GM18909 (cell line): ENCODE results near the gene MRGPRD.

Experiments used
- ATAC-seq: cut with Tn5 transposase; IDR thresholded peaks from one replicate; pipeline ENCODE4 v1.9.1; 2021; ENCODE audit warnings: mild to moderate bottlenecking; ENCODE audit not compliant: unreplicated experiment, poor library complexity

MRGPRD gene

GRCh38 chr11:68950762-68951161 lies 30.0 kb downstream of the MRGPRD start:
- no peak for ATAC-seq

DNA sequence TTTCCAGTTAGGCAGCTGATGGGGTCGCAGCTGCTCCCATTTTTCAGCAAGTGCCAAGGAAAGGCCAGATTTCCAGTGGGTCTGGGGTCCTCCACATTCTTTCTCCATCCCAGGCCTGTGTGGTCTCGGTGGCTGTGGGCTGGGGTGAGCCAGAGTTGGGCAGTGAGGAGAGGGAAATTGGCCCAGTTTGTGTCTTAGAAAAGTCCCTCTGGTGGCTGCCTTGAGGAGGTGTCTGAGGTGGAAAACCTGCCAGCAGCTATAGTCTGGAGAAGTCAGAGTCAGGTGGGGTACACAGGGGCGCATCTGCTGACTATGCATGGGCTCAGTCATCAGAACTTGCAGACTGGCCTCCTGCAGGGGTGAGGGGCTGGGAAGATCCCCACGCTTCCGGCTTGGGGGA lies 30.5 kb downstream of the MRGPRD start:
- ATAC-seq: no peak

DNA sequence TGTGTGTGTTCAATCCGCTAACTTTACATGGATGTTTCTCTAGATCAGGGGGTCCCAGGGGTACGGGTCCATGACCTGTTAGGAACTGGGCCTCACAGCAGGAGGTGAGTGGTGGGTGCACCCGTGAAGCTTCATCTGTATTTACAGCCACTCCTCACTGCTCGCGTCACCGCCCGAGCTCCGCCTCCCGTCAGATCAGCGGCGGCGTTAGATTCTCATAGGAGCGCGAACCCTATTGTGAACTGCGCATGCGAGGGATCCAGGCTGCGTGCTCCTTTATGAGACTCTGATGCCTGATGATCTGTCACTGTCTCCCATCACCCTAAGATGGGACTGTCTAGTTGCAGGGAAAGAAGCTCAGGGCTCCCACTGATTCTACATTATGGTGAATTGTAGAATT lies 31.9 kb downstream of the MRGPRD start:
- no peak for ATAC-seq

DNA sequence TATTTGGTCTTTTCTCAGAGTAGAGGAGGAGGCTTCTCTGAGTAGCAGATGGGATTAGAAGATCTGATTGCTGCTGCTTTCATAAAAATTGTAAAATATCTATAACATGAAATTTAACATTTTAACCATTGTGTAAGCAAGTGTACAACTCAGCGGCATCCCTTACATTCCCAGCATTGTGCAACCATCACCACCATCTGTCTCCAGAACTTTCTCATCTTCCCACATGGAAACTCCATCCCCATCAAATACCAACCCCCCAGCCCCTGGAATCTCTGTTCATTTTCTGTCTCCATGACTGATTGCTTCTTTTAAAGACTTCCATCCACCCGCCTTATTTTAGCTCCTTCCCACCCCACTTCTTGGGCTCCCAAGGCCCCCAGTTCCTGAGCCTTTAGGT lies 32.3 kb downstream of the MRGPRD start:
- no peak for ATAC-seq

DNA sequence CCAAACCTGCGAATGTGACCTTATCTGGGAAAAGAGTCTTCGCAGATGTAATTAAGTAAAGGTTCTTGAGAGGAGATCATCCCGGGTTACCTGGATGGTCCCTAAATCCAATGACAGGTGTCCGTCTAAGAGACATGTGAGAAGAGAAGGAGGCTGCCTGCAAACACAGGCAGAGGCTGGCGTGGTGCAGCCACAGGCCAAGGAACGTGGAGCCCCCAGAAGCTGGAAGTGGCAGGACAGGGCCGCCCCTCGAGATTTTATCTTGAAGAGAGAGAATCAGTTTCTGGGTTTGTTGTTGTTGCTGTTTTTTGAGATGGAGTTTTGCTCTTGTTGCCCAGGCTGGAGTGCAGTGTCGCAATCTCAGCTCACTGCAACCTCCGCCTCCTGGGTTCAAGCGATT lies 33.6 kb downstream of the MRGPRD start:
- ATAC-seq: no peak

GRCh38 chr11:68946416-68947090 lies 34.2 kb downstream of the MRGPRD start:
- no peak for ATAC-seq

- no peak for ATAC-seq
Measured at GRCh38 chr11:68942751-68943271, 38.0 kb downstream of the MRGPRD start.

GRCh38 chr11:68942095-68942620 lies 38.6 kb downstream of the MRGPRD start:
- no peak for ATAC-seq

- no peak for ATAC-seq
Measured at GRCh38 chr11:68941324-68942094, 39.3 kb downstream of the MRGPRD start.

DNA sequence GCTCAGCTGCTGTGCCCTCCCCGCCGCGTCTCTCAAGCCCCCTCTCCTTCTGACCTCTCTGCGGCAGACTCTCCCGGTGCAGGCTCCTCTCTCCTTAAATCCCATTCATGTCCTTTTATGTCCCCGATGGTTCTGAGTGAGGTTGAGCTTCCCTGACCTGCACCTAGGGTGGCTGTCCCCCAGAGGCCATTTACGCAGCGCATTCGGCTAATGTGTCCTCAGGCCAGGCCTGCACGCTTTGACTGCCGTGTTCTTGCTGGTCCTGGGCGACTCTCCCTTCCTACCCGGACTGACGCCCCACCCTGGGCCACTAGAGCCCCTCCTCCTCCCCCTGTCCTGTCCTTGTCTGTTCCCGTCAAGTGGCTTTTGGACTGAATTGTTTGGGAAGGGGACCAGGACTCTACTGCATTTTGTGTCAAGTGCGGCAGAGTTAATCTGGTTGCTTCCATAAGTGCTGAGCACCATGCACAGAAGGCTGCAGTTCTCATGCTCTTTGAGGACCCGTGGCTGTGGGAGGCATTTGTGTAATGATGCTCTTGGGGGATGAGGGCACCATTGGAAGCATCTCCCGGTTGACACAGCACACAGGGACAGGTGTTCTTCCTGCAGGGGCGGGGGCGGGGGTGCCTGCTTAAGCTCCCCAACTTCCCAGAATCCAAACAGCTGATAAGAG lies 40.0 kb downstream of the MRGPRD start:
- no peak for ATAC-seq

DNA sequence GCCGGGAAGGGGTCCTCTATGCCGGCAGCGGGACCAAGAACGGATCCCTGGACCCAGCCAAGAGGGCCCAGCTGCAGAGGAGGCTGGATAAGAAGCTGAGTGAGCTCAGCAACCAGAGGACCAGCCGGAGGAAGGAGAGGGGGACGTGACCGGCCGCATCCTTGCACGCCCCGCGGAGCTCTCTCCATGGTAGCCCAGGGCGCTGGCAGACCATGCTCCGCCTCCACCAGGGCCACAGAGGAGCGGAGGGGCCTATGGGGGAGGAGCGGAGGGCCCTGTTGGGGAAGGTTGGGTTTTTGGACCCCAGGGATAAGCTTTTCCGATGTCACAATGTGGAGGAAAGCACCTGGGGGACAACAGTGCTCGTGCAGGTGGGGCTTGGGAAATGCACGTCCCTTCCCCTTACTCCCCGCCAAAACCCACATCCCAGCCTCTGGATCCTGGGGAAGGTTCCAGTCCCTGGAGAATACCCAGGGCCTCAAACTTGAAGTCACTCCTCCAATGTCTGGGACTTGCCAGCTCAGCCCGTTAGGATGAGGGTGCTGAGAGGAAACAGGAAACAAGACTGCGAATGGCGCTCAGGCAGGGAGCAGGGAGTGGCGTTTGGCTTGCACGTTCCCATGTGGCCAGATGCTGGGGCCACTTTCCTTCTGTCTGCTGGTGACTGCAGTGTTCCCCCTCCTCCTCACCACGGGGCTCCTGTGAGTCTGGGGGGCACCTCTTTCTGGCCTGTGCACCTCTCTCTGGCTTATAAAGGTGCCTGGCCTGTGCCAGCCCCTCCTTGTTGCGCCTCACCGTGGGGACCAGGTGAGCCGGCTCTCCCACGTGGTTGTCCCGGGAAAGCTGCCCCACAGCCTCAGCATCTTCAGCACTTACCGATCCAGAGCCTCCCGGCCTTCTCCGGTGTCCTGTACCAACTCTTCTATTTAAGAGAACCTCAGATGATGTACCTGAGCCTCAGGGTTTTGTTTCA lies 40.9 kb downstream of the MRGPRD start:
- ATAC-seq: no peak

GRCh38 chr11:68938816-68939582 lies 41.8 kb downstream of the MRGPRD start:
- ATAC-seq: no peak

- ATAC-seq: no peak
Measured at GRCh38 chr11:68938088-68938487, 42.7 kb downstream of the MRGPRD start.

DNA sequence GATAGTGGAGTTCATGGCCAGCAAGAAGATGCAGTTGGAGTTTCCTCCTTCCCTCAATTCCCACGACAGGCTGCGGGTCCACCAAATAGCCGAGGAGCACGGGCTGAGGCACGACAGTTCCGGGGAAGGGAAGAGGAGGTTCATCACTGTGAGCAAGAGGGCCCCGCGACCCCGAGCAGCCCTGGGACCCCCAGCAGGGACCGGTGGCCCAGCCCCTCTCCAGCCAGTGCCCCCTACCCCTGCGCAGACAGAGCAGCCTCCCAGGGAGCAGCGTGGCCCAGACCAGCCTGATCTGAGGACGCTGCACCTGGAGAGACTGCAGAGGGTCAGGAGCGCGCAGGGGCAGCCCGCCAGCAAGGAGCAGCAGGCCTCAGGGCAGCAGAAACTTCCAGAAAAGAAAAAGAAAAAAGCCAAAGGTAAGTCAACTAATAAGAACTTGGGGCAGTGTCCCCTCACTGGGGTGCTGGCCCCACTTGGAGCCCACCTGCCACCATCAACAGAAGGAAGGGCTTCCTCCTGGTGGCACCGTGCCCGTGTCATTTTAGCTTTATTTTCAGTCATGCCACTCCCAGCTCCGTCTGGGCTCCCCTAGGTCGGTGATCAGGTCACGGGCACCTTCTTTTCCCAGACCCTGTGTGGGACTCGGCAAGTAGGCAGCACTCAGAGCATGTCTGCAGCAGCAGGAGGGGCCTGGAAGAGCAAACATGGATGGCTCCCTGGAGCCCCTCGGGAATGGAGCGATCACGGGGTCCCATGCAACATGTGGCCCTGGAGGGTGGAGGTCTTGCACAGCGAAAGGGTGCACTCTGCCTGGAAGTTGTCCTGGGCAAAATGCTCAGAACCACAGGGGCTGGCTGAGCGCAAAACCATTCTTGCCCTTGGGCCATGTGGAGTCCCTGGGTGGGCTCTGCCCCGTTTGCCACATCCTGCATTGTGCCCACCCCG lies 43.8 kb downstream of the MRGPRD start:
- no peak for ATAC-seq

DNA sequence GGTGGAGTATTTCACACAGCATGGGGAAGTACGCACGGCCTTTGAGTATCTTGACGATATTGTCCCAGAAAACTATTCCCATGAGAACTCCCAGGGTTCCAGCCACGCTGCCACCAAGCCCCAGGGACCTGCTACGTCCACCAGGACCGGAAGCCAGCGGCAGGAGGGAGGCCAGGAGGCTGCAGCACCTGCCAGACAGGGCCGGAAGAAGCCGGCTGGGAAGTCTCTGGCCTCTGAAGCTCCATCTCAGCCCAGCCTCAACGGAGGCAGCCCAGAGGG lies 44.5 kb downstream of the MRGPRD start:
- ATAC-seq: no peak

GRCh38 chr11:68935516-68936357 lies 45.0 kb downstream of the MRGPRD start:
- no peak for ATAC-seq

GRCh38 chr11:68935066-68935465 lies 45.7 kb downstream of the MRGPRD start:
- ATAC-seq: no peak
